H9 (cell line): ENCODE measurements around the gene RPL28. TPM values are rescaled to one million over a fixed set of nuclear protein-coding genes. Genes with fewer than 3 reads are reported as not detected.

Source experiments
- DNase-seq: peaks from one replicate; pipeline ENCODE4 v3.0.0-alpha.2; 2017
- H2AFZ ChIP-seq: one replicate; pipeline ENCODE4 v1.6.1; 2013; ENCODE audit warnings: mild to moderate bottlenecking, low read length, control low read depth, moderate library complexity
- H2AK5ac ChIP-seq: 2 replicates; pipeline ENCODE4 v1.6.1; 2013; ENCODE audit warnings: low read length, control low read depth, mixed read lengths; ENCODE audit not compliant: insufficient read length
- H2BK120ac ChIP-seq: one replicate; pipeline ENCODE4 v1.6.1; 2013; ENCODE audit warnings: low read depth, mild to moderate bottlenecking, low read length, control low read depth, inconsistent platforms; ENCODE audit not compliant: poor library complexity, severe bottlenecking
- H2BK12ac ChIP-seq: 2 replicates; pipeline ENCODE4 v1.6.1; 2013; ENCODE audit warnings: low read length, control low read depth, mixed read lengths, low read depth; ENCODE audit not compliant: insufficient read length
- H2BK15ac ChIP-seq: 2 replicates; pipeline ENCODE4 v1.6.1; 2013; ENCODE audit warnings: low read depth, low read length, control low read depth
- H2BK20ac ChIP-seq: one replicate; pipeline ENCODE4 v1.6.1; 2013; ENCODE audit warnings: low read depth, mild to moderate bottlenecking, low read length, control low read depth, inconsistent platforms; ENCODE audit not compliant: poor library complexity, severe bottlenecking
- H2BK5ac ChIP-seq: 2 replicates; pipeline ENCODE4 v1.6.1; 2013; ENCODE audit warnings: low read length, control low read depth, mixed read lengths; ENCODE audit not compliant: insufficient read length
- H3K14ac ChIP-seq: 2 replicates; pipeline ENCODE4 v1.6.1; 2013; ENCODE audit warnings: low read length, control low read depth; ENCODE audit not compliant: insufficient read depth
- H3K18ac ChIP-seq: 2 replicates; pipeline ENCODE4 v1.6.1; 2013; ENCODE audit warnings: low read depth, mild to moderate bottlenecking, mixed read lengths, low read length, control low read depth; ENCODE audit not compliant: insufficient read length
- H3K23ac ChIP-seq: 2 replicates; pipeline ENCODE4 v1.6.1; 2013; ENCODE audit warnings: low read length, control low read depth, mixed read lengths, low read depth; ENCODE audit not compliant: insufficient read length
- H3K23me2 ChIP-seq: 2 replicates; pipeline ENCODE4 v1.6.1; 2013; ENCODE audit warnings: low read depth, mild to moderate bottlenecking, mixed read lengths, low read length, control low read depth; ENCODE audit not compliant: insufficient read length, poor library complexity, severe bottlenecking
- H3K27ac ChIP-seq: 2 replicates; pipeline ENCODE4 v1.5.1; 2013; ENCODE audit warnings: low read length, control low read depth, mixed read lengths, low read depth; ENCODE audit not compliant: insufficient read length
- H3K27me3 ChIP-seq: 2 replicates; pipeline ENCODE4 v1.6.1; 2013; ENCODE audit warnings: low read length, control low read depth, inconsistent platforms; ENCODE audit not compliant: insufficient read depth
- H3K4ac ChIP-seq: 2 replicates; pipeline ENCODE4 v1.6.1; 2013; ENCODE audit warnings: low read depth, mild to moderate bottlenecking, control low read depth, inconsistent platforms, low read length, moderate library complexity
- H3K4me1 ChIP-seq: 2 replicates; pipeline ENCODE4 v1.6.1; 2013; ENCODE audit warnings: low read length, control low read depth, inconsistent platforms; ENCODE audit not compliant: insufficient read depth
- H3K4me2 ChIP-seq: 2 replicates; pipeline ENCODE4 v1.6.1; 2013; ENCODE audit warnings: low read length, control low read depth, mixed read lengths; ENCODE audit not compliant: insufficient read length, insufficient read depth
- H3K56ac ChIP-seq: 2 replicates; pipeline ENCODE4 v1.6.1; 2013; ENCODE audit warnings: low read depth, mild to moderate bottlenecking, mixed read lengths, low read length, control low read depth; ENCODE audit not compliant: insufficient read length
- H3K79me1 ChIP-seq: 2 replicates; pipeline ENCODE4 v1.6.1; 2013; ENCODE audit warnings: low read depth, mild to moderate bottlenecking, moderate library complexity, low read length, control low read depth, inconsistent platforms; ENCODE audit not compliant: insufficient read depth, poor library complexity, severe bottlenecking
- H3K79me2 ChIP-seq: 2 replicates; pipeline ENCODE4 v1.6.1; 2013; ENCODE audit warnings: low read length, control low read depth, inconsistent platforms; ENCODE audit not compliant: insufficient read depth
- H3K9ac ChIP-seq: 2 replicates; pipeline ENCODE4 v1.6.1; 2013; ENCODE audit warnings: low read length, control low read depth, mixed read lengths; ENCODE audit not compliant: insufficient read length; ENCODE audit errors: extremely low read depth
- H3K9me3 ChIP-seq: one replicate; pipeline ENCODE4 v1.6.1; 2013; ENCODE audit warnings: low read depth, low read length, inconsistent platforms; ENCODE audit not compliant: control insufficient read depth
- H3T11ph ChIP-seq: one replicate; pipeline ENCODE4 v1.6.1; 2013; ENCODE audit warnings: mild to moderate bottlenecking, low read length, control low read depth, inconsistent platforms
- H4K20me1 ChIP-seq: one replicate; pipeline ENCODE4 v1.6.1; 2013; ENCODE audit not compliant: control insufficient read depth, insufficient read length, insufficient read depth
- H4K5ac ChIP-seq: 2 replicates; pipeline ENCODE4 v1.6.1; 2013; ENCODE audit warnings: low read depth, mild to moderate bottlenecking, mixed read lengths, low read length, control low read depth; ENCODE audit not compliant: insufficient read length
- H4K8ac ChIP-seq: replicated peaks from 2 replicates; pipeline ENCODE4 v1.6.1; 2013; ENCODE audit warnings: low read length, control low read depth, mixed read lengths, low read depth; ENCODE audit not compliant: insufficient read length
- H4K91ac ChIP-seq: 2 replicates; pipeline ENCODE4 v1.6.1; 2013; ENCODE audit warnings: low read depth, mild to moderate bottlenecking, moderate library complexity, mixed read lengths, low read length, control low read depth; ENCODE audit not compliant: insufficient read length
- H3K27ac Mint-ChIP-seq, 3 experiments: 2 replicates in 2 of 3; 3 replicates in 1 of 3; pipeline ENCODE4 v1.8.0; 2020 to 2021; ENCODE audit warnings: mixed read lengths in 3 of 3, mild to moderate bottlenecking in 1 of 3, moderate library complexity in 1 of 3
- H3K27me3 Mint-ChIP-seq: 2 replicates; pipeline ENCODE4 v1.8.0; 2021; ENCODE audit warnings: low read depth, mild to moderate bottlenecking, moderate library complexity, mixed read lengths
- H3K36me3 Mint-ChIP-seq, 3 experiments: 2 replicates in 2 of 3; 3 replicates in 1 of 3; pipeline ENCODE4 v1.8.0; 2020 to 2021; ENCODE audit warnings: low read depth in 3 of 3, mixed read lengths in 3 of 3; ENCODE audit not compliant: insufficient read depth in 1 of 3
- H3K4me1 Mint-ChIP-seq, 2 experiments: 2 replicates each; pipeline ENCODE4 v1.8.0; 2020; ENCODE audit warnings: mixed read lengths in 2 of 2
- H3K4me3 Mint-ChIP-seq, 2 experiments: 2 replicates in 1 of 2; 3 replicates in 1 of 2; pipeline ENCODE4 v1.8.0; 2020 to 2021; ENCODE audit warnings: mild to moderate bottlenecking in 2 of 2, mixed read lengths in 2 of 2, moderate library complexity in 1 of 2
- H3K9me3 Mint-ChIP-seq, 2 experiments: 2 replicates in 1 of 2; 3 replicates in 1 of 2; pipeline ENCODE4 v1.8.0; 2020; ENCODE audit warnings: mild to moderate bottlenecking in 2 of 2, mixed read lengths in 2 of 2, moderate library complexity in 1 of 2
- CTCF ChIP-seq: fragments of 200-600 bp; sonication (generic); conservative IDR thresholded peaks from 3 replicates; pipeline ENCODE4 v1.8.0; 2021; ENCODE audit warnings: antibody characterized with exemption, mild to moderate bottlenecking
- whole genome bisulfite sequencing: extraction: QIAGEN DNeasy Blood & Tissue Kit; methylation state at CpG from one replicate; pipeline ENCODE4 v1.1.7; 2013; ENCODE audit warnings: missing lambda C conversion rate, low lambda C conversion rate, mixed read lengths; ENCODE audit not compliant: insufficient read length; ENCODE audit errors: extremely low coverage; 5-methylcytosine and 5-hydroxymethylcytosine counted together
- total RNA-seq: library from RNA; stranded (reverse); gene quantifications from 2 replicates; pipeline ENCODE4 v1.2.1, GENCODE V29; 2021

RPL28 gene
- total RNA-seq, 1 experiment from 2014 or later = 2,076 TPM

- Mint-ChIP-seq H3K27me3 (peaks cover 54% of the 10 kb centered on the region), H3K4me3 (no peak overlapping the region), H3K36me3 (no peaks in the 10 kb centered on the region), H3K4me1 (peaks cover 11 to 19% of the 10 kb centered on the region in 2 experiments), H3K9me3 (peaks cover 0 to 5% of the 10 kb centered on the region in 2 experiments; a peak in 1 of 5 replicates), H3K27ac (no peak overlapping the region)
- Histone ChIP-seq H4K5ac (no peak overlapping the region), H3K27ac (no peak overlapping the region), H2BK15ac (no peak overlapping the region), H3K79me1 (no peaks in the 10 kb centered on the region), H3K27me3 (peaks cover 5% of the 10 kb centered on the region; the same call in 1 of the 2 replicates), H3K9me3 (no peaks in the 10 kb centered on the region), H3K4ac (no peak overlapping the region), H3K56ac (no peak overlapping the region), H2AFZ (no peak overlapping the region), H3K14ac (no peak overlapping the region), H2BK5ac (no peak overlapping the region), H3K23ac (no peak overlapping the region), H3K18ac (no peak overlapping the region), H2BK20ac (no peak overlapping the region), H3K4me2 (no peak overlapping the region), H4K20me1 (no peaks in the 10 kb centered on the region), H3K4me1 (0 out of 2 replicates have a peak, but pooled peaks cover 2% of the 10 kb centered on the region), H2BK120ac (no peak overlapping the region), H4K8ac (no peak overlapping the region), H4K91ac (no peak overlapping the region), H3T11ph (no peak overlapping the region), H3K9ac (no peak overlapping the region), H2AK5ac (no peak overlapping the region), H3K23me2 (peaks cover 16% of the 10 kb centered on the region), H2BK12ac (no peak overlapping the region), H3K79me2 (no peaks in the 10 kb centered on the region)
- peak; percentile 88 for DNase-seq
- TF ChIP-seq CTCF = 0 out of 3 replicates have a peak, but pooled peaks have one; percentile 10
- WGBS = no CpG with 5 or more reads among the region's 17 CpGs
These were observed 51.7 kb downstream of the RPL28 start for GRCh38 chr19:55437410-55437809.
